Measurements from ENCODE around the gene MOSPD3. TPM values are rescaled to one million over a fixed set of nuclear protein-coding genes. Genes with fewer than 3 reads are reported as not detected.

Gene MOSPD3
- total and polyA plus RNA-seq, 2 of the 13 experiments (the other 11 are each of a cell fraction or from before 2014, with no cell fraction given) = 7.6 to 8.8 TPM

DNA sequence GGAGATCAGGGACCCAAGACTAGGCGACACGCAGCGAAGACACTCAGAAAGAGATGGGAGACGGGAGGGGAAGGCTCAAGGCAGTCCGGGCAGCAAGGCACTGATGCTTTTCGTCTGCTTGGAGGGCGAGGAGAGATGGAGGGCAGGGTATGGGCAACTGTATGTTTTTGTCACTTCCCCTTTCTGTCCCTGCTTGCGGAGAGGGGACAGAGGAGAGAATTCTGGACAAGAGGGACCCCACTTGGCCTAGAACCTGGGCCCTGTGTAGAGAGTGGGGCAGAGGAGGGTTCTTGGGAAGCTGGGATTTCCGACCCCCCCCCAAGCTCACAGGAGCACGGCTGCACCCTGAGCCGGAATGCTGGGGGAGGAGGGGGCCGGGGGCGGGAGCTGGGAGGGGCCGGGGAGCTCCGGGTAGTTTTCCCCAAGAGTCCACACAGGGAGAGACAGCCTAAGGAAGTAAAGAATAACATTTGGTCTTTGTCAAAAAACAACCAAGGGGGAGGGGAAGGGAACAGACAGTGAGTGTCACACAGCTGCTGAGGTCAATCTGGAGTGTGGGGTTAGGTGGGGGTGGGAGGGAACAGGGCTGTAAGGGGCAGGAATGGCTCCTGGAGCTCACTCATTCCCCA, 28.2 kb upstream of the MOSPD3 start (continued):
- TF ChIP-seq, protein P1, sequence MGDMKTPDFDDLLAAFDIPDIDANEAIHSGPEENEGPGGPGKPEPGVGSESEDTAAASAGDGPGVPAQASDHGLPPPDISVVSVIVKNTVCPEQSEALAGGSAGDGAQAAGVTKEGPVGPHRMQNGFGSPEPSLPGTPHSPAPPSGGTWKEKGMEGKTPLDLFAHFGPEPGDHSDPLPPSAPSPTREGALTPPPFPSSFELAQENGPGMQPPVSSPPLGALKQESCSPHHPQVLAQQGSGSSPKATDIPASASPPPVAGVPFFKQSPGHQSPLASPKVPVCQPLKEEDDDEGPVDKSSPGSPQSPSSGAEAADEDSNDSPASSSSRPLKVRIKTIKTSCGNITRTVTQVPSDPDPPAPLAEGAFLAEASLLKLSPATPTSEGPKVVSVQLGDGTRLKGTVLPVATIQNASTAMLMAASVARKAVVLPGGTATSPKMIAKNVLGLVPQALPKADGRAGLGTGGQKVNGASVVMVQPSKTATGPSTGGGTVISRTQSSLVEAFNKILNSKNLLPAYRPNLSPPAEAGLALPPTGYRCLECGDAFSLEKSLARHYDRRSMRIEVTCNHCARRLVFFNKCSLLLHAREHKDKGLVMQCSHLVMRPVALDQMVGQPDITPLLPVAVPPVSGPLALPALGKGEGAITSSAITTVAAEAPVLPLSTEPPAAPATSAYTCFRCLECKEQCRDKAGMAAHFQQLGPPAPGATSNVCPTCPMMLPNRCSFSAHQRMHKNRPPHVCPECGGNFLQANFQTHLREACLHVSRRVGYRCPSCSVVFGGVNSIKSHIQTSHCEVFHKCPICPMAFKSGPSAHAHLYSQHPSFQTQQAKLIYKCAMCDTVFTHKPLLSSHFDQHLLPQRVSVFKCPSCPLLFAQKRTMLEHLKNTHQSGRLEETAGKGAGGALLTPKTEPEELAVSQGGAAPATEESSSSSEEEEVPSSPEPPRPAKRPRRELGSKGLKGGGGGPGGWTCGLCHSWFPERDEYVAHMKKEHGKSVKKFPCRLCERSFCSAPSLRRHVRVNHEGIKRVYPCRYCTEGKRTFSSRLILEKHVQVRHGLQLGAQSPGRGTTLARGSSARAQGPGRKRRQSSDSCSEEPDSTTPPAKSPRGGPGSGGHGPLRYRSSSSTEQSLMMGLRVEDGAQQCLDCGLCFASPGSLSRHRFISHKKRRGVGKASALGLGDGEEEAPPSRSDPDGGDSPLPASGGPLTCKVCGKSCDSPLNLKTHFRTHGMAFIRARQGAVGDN (CRISPR knock-in tag; IDR thresholded peaks at IDR 0.05) = no peak
- TF ChIP-seq ZNF484 (CRISPR knock-in tag; IDR thresholded peaks at IDR 0.05; ENCODE audit: borderline replicate concordance, low read depth) (no peak), SOX6 (IDR thresholded peaks at IDR 0.05) (no peak), SOX6 (CRISPR knock-in tag; IDR thresholded peaks at IDR 0.05) (no peak)

GRCh38 chr7:100584683-100585510, 27.4 kb upstream of the MOSPD3 start:
- Histone ChIP-seq H3K4me2 (ENCODE audit: low read depth, low read length) (peak overlapping the region; percentile 94), H3K9me3 (ENCODE audit: low read length) (no peaks in the 10 kb centered on the region), H3K79me2 (ENCODE audit: insufficient read depth, low read length) (peaks cover 6% of the 10 kb centered on the region), H3K4me3 (replicated peaks in 1 of 3; ENCODE audit: insufficient read depth in 1 of 3, low read depth in 2 of 3, low read length in 3 of 3) (peak overlapping the region; percentile 80 to 98 (median 86)), H3K36me3 (replicated peaks in 1 of 2; ENCODE audit: control insufficient read depth in 1 of 2, insufficient read depth in 2 of 2, low read length in 2 of 2) (peaks cover 8 to 18% of the 10 kb centered on the region in 2 experiments; a peak in 4 of 5 replicates), H3K4me1 (ENCODE audit: insufficient read depth, low read length) (peaks cover 42% of the 10 kb centered on the region), H2AFZ (ENCODE audit: low read length) (no peak overlapping the region), H3K27me3 (ENCODE audit: control insufficient read depth in 1 of 2, insufficient read depth in 2 of 2, low read length in 2 of 2) (no peaks in the 10 kb centered on the region; a peak in 1 of 5 replicates), H3K9ac (ENCODE audit: insufficient read depth, low read depth, low read length) (peak overlapping the region; percentile 94), H3K27ac (ENCODE audit: extremely low read length, insufficient read depth, low read length) (peak overlapping the region; percentile 81), H4K20me1 (ENCODE audit: insufficient read depth, low read length) (peaks cover 8% of the 10 kb centered on the region; the same call in 1 of the 2 replicates)
- no peak for ATAC-seq
- intact Hi-C loops (cut with micrococcal nuclease; ENCODE audit: unreplicated experiment) (no loop called here), in situ Hi-C loops (cut with HindIII; ENCODE audit: extremely low pct_ligation_motif_present, low pct_unique_long_range_greater_than_20kb) (no loop called here)
- DNase-seq (ENCODE audit: low spot score) = peak; percentile 35
- FAIRE-seq = no peak
- 10% methylated on average over 14 of the region's 20 CpGs for WGBS (ENCODE audit: low lambda C conversion rate)
- POLR2A ChIA-PET = interaction anchor here (0.7 to 4.1 kb wide), 15 partner anchors 10 to 268 kb away, joined by 3 to 73 read pairs (median 11); partner anchors contain the start of genes MEPCE, MOSPD3, PCOLCE and POP7
- CTCF ChIA-PET (ENCODE audit: low intra/inter-chr PET ratio, low total read pairs) = no interaction called here
- BruUV-seq (replicated peaks) = TSS peak; percentile 54
- TF ChIP-seq MAF1 (CRISPR knock-in tag; IDR thresholded peaks at IDR 0.05; ENCODE audit: borderline replicate concordance) = 0 out of 2 replicates have a peak, but pooled peaks have one; percentile 1
- TF ChIP-seq ZBTB7A (CRISPR knock-in tag; IDR thresholded peaks at IDR 0.05) = 0 out of 2 replicates have a peak, but pooled peaks have one; percentile 19
- TF ChIP-seq ZIK1 (CRISPR knock-in tag; IDR thresholded peaks at IDR 0.05; ENCODE audit: borderline replicate concordance, low read depth) = no peak
- 0 out of 2 replicates have a peak, but pooled peaks have one; percentile 36 for TF ChIP-seq PITX1 (CRISPR knock-in tag; IDR thresholded peaks at IDR 0.05)
- no peak for TF ChIP-seq ZNF124 (CRISPR knock-in tag; IDR thresholded peaks at IDR 0.05)
- no peak for TF ChIP-seq ZNF543 (CRISPR knock-in tag; IDR thresholded peaks at IDR 0.05)
- peak; percentile 18 for TF ChIP-seq TEAD3 (CRISPR knock-in tag; optimal IDR thresholded peaks at IDR 0.05; ENCODE audit: borderline replicate concordance)
- 0 out of 2 replicates have a peak, but pooled peaks have one; percentile 23 for TF ChIP-seq TFAP4 (IDR thresholded peaks at IDR 0.05; ENCODE audit: borderline replicate concordance, low read depth)
- TF ChIP-seq ZNF770 (CRISPR knock-in tag; IDR thresholded peaks at IDR 0.05) = 0 out of 2 replicates have a peak, but pooled peaks have one; percentile 11
- TF ChIP-seq TOPORS (CRISPR knock-in tag; IDR thresholded peaks at IDR 0.05) = no peak
